Testis (tissue), 3 donors: ENCODE results near the gene PRDM10. TPM values are rescaled to one million over a fixed set of nuclear protein-coding genes. Genes with fewer than 3 reads are reported as not detected.
A peak's percentile ranks its signal among the peaks of the same experiment; 100 is the strongest.

Source experiments
- DNase-seq: peaks from one replicate; pipeline ENCODE4 v3.0.0-alpha.2; 2019
- H3K27ac ChIP-seq, 2 donors: fragments of 200-600 bp; sonication (generic); one replicate each; pipeline ENCODE4 v1.5.1; 2019
- H3K27me3 ChIP-seq: fragments of 200-600 bp; sonication (generic); one replicate; pipeline ENCODE4 v1.5.1; 2019
- H3K36me3 ChIP-seq: fragments of 200-600 bp; sonication (generic); one replicate; pipeline ENCODE4 v1.5.1; 2017; ENCODE audit warnings: low read depth; ENCODE audit errors: missing control alignments
- H3K4me1 ChIP-seq: fragments of 200-600 bp; sonication (generic); one replicate; pipeline ENCODE4 v1.5.1; 2019
- H3K4me3 ChIP-seq, 2 donors: fragments of 200-600 bp; sonication (generic); one replicate each; pipeline ENCODE4 v1.5.1; 2017 to 2019
- H3K9me3 ChIP-seq: fragments of 200-600 bp; sonication (generic); one replicate; pipeline ENCODE4 v1.5.1; 2017
- POLR2A ChIP-seq: fragments of 450-650 bp; IDR thresholded peaks from one replicate; pipeline ENCODE4 v1.6.1; 2017; ENCODE audit warnings: antibody characterized with exemption, mild to moderate bottlenecking, moderate library complexity
- WGBS, 2 donors: methylation state at CpG; one replicate each; pipeline ENCODE4 v1.1.5; 2018; 5-methylcytosine and 5-hydroxymethylcytosine counted together
- intact Hi-C: fragments of 100-400 bp; cut with DNase I; formaldehyde crosslinking; loops from one replicate; pipeline ENCODE4 v1.15.1; 2023; ENCODE audit warnings: low total_unique reads
- polyA plus RNA-seq: library from polyadenylated mRNA; stranded (reverse); fragments of 350-450 nt; fragmentation: Illumina TruSeq; extraction: RNeasy Lipid Tissue Mini Kit (QIAGEN cat#74804); gene quantifications from one replicate; pipeline ENCODE4 v1.2.3, GENCODE V29; 2014; ENCODE audit warnings: low read depth, low replicate concordance; ENCODE audit not compliant: insufficient read depth
- total RNA-seq, 2 donors: library from RNA; depleted of rRNA; stranded (reverse); fragments of >200 nt; gene quantifications; one replicate each; pipeline ENCODE4 v1.2.3, GENCODE V29; 2016
- TF ChIP-seq, protein P1 (sequence below), 3 experiments: fragments of 450-650 bp in 2 of 3; fragments of 200-600 bp in 1 of 3; sonication (generic) in 1 of 3; IDR thresholded peaks; one replicate each; pipeline ENCODE4 v1.5.1; 2016 to 2019; ENCODE audit warnings: antibody characterized with exemption in 3 of 3, mild to moderate bottlenecking in 2 of 3, moderate library complexity in 1 of 3

Gene PRDM10
- total and polyA plus RNA-seq, 3 donors from 2014 or later: 4.9 to 14.7 (median 9.2) TPM

DNA sequence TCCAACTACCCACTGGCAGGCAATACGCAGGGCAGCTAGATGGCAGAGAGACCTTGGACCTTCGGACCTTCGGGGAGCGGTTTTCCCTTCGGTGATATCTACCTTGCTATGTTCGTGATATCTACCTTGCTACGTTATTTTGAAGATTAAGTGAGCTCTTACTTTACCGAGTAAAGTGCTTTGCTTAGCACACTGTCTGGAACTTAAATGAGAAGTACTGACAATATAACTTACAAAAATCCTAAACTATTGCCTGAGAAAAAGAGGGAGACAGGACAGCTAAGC lies 1.0 kb upstream of the PRDM10 start:
- intact Hi-C loops: loop anchor here (5.0 kb wide), 1 partner anchor 69 kb away; no protein-coding TSS in a partner anchor
- H3K4me1 ChIP-seq: peaks cover 6% of the 10 kb centered on the region
- no peaks in the 10 kb centered on the region for H3K27me3 ChIP-seq
- H3K36me3 ChIP-seq: no peaks in the 10 kb centered on the region
- no peaks in the 10 kb centered on the region for H3K9me3 ChIP-seq
- TF ChIP-seq, protein P1, sequence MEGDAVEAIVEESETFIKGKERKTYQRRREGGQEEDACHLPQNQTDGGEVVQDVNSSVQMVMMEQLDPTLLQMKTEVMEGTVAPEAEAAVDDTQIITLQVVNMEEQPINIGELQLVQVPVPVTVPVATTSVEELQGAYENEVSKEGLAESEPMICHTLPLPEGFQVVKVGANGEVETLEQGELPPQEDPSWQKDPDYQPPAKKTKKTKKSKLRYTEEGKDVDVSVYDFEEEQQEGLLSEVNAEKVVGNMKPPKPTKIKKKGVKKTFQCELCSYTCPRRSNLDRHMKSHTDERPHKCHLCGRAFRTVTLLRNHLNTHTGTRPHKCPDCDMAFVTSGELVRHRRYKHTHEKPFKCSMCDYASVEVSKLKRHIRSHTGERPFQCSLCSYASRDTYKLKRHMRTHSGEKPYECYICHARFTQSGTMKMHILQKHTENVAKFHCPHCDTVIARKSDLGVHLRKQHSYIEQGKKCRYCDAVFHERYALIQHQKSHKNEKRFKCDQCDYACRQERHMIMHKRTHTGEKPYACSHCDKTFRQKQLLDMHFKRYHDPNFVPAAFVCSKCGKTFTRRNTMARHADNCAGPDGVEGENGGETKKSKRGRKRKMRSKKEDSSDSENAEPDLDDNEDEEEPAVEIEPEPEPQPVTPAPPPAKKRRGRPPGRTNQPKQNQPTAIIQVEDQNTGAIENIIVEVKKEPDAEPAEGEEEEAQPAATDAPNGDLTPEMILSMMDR (IDR thresholded peaks at IDR 0.05): no peak
- TF ChIP-seq POLR2A: no peak
- 5 to 12% methylated on average over 8 of the region's 8 CpGs for WGBS, 2 donors
- H3K27ac ChIP-seq: peak overlapping the region; percentile 99 to 100
- H3K4me3 ChIP-seq: peak overlapping the region; percentile 82 to 98
- DNase-seq: peak; percentile 68

DNA sequence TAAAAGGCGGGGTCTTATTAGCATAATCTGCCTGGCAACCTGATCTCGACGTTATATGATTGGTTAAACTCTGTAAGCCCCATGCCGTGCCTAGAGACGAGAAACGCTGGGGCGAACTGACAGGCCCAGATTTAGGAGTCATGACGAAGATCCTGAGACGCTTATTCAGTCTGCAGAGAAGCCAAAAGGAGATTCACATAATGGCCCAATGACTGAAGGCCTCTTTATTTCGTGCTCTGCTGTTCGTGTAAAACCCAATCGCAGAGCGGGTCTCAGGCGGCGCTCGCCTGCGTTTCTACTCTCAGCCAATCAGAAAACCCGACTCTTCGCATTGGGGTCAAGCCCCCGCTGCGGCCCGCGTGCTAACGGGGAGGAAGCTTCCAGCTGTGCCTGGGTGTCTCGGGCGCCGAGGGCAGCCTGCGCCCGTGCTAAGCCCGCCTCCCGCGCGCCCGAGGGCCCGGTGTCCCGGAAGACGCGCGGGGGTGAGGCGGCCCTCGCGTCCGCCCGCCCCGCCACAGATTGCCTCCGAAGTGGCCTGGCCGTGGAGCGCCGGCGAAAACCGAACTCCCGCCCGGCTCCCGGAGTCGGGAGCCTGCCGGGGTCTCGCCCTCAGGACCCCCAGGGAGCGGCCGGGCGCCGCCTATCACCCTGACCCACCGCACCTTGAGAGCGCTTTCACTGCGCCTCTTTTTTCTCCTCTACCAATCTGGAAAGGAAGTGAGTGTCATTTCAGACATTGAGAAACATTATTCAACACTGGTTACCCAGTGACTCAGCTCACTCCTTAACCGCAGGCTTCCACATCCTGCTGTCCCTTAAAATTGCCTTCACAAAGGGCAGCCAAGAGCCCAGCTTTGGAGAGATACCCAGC lies 446 bp upstream of the PRDM10 start:
- peak; percentile 71 for TF ChIP-seq POLR2A
- TF ChIP-seq, protein P1 (IDR thresholded peaks at IDR 0.05): no peak
- Histone ChIP-seq H3K27ac (peak overlapping the region; percentile 99 to 100), H3K36me3 (no peaks in the 10 kb centered on the region), H3K4me3 (peak overlapping the region; percentile 82 to 98), H3K4me1 (peaks cover 6% of the 10 kb centered on the region), H3K27me3 (no peaks in the 10 kb centered on the region), H3K9me3 (no peaks in the 10 kb centered on the region)
- 0% methylated on average over 22 to 65 of the region's 65 CpGs for WGBS, 2 donors
- peak; percentile 96 for DNase-seq
- intact Hi-C loops: loop anchor here (5.0 kb wide), 1 partner anchor 69 kb away; no protein-coding TSS in a partner anchor

DNA sequence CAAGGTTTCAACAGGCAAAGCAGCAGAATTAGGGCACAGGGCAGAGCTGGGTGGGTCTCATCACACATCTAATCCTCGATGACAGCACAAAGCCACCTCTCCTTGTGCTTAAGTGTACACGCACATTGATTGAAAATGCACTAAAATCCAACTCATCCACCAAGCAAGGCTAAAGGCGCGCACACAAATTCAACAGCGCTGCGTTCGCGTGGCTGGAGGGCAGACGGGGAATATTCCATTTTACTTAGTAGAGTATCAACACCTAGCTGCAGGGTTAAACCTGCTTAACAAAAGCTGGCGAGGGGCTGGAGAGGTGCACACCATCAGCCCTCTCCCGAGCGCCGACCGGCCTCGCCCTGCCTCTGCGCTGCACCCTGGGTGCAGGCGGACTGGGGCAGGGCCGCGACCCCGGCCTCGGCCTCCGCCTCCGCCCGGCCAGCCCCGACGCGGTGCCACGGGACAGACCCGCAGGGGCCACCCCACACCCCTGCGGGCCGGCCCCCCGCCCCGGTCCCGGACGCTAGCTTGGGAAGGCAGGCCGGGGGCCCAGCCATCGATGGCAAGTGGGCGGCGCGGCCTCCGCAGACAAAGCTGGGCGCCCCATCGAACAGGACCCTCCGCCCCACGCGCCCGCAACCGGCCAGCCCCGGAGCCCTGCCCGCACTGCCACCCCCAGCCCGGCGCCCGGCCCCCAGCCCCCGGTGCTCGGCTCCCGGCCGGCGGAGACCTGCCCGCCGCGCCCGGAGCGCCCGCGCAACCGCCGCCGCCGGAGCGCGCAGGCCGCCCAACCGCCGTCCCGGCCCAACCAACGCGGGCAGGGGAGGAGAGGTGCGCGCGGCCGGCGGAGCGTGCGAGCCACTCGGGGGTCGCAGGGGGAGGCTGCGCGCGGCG lies 929 bp downstream of the PRDM10 start:
- Histone ChIP-seq H3K36me3 (no peaks in the 10 kb centered on the region), H3K27ac (peak overlapping the region; percentile 99 to 100), H3K4me3 (peak overlapping the region; percentile 82 to 98), H3K27me3 (no peaks in the 10 kb centered on the region), H3K9me3 (no peaks in the 10 kb centered on the region), H3K4me1 (peaks cover 6% of the 10 kb centered on the region)
- intact Hi-C loops: loop anchor here (5.0 kb wide), 1 partner anchor 71 kb away; no protein-coding TSS in a partner anchor
- WGBS, 2 donors: 0 to 1% methylated on average over 8 to 89 of the region's 90 CpGs
- peak; percentile 56 for DNase-seq
- no peak for TF ChIP-seq POLR2A
- TF ChIP-seq, protein P1 (IDR thresholded peaks at IDR 0.05): no peak

DNA sequence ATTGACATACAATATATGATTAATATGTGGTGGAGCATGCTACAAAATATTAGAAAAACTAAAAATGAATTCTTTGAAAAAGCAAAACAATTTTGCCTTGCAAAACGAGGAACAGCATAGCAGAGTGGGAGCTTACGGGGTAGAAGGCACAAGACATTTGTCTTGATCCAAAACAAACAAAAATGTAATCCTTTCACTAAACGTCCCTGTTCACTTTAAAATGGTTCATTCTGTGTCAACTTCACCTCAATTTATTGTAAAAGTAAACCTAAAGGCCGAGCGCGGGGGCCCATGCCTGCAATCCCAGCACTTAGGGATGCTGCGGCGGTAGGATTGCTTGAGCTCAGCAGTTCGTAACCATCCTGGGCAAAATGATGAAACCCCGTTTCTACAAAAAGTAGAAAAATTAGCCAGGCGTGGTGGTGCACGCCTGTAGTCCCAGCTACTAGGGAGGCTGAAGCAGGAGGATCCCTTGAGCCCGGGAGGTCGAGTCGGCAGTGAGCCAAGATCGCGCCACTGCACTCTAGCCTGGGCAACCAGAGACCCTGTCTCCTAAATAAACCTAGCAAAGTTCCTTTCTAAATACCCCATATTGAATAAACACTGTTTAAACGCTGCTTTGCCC lies 2.0 kb downstream of the PRDM10 start:
- DNase-seq: no peak
- no peaks in the 10 kb centered on the region for H3K9me3 ChIP-seq
- H3K36me3 ChIP-seq: no peaks in the 10 kb centered on the region
- H3K27ac ChIP-seq: peak overlapping the region; percentile 91 to 100
- peaks cover 12% of the 10 kb centered on the region for H3K4me1 ChIP-seq
- H3K27me3 ChIP-seq: no peaks in the 10 kb centered on the region
- H3K4me3 ChIP-seq: peak overlapping the region; percentile 82 to 98
- WGBS, 2 donors: 44 to 61% methylated on average over 18 of the region's 18 CpGs
- intact Hi-C loops: loop anchor here (5.0 kb wide), 1 partner anchor 72 kb away; no protein-coding TSS in a partner anchor
- TF ChIP-seq POLR2A: no peak
- TF ChIP-seq, protein P1 (IDR thresholded peaks at IDR 0.05): no peak
